Activated naive CD4-positive, alpha-beta T cell treated with anti-CD3 and anti-CD28 coated beads for 36 hours (primary cell): ENCODE data around the gene KMT2A. TPM values are rescaled to one million over a fixed set of nuclear protein-coding genes. Genes with fewer than 3 reads are reported as not detected.

Experiments
- CTCF ChIA-PET: fragments of 350-600 bp; sonication (Branson Sonifier 250); formaldehyde crosslinking; loops from one replicate; lab custom pipeline; 2021; ENCODE audit warnings: antibody characterized with exemption; lab: Charles Lee
- DNase-seq: peaks from one replicate; pipeline ENCODE4 v3.0.0-alpha.2; 2020
- H3K27ac Mint-ChIP-seq: one replicate; pipeline ENCODE4 v1.8.0; 2021; ENCODE audit warnings: mild to moderate bottlenecking, mixed read lengths
- H3K27me3 Mint-ChIP-seq: one replicate; pipeline ENCODE4 v1.8.0; 2021; ENCODE audit warnings: low read depth, mixed read lengths
- H3K36me3 Mint-ChIP-seq: one replicate; pipeline ENCODE4 v1.8.0; 2021; ENCODE audit warnings: low read depth, mixed read lengths
- H3K4me1 Mint-ChIP-seq: one replicate; pipeline ENCODE4 v1.8.0; 2021; ENCODE audit warnings: low read depth, mixed read lengths
- H3K4me3 Mint-ChIP-seq: one replicate; pipeline ENCODE4 v1.8.0; 2021; ENCODE audit warnings: mild to moderate bottlenecking, moderate library complexity, mixed read lengths
- H3K9me3 Mint-ChIP-seq: one replicate; pipeline ENCODE4 v1.8.0; 2021; ENCODE audit warnings: mixed read lengths
- intact Hi-C: fragments of 100-400 bp; cut with micrococcal nuclease; formaldehyde crosslinking; loops from one replicate; pipeline ENCODE4 v1.15.1; 2023
- total RNA-seq, 2 experiments: library from RNA; stranded (reverse); gene quantifications; one replicate each; pipeline ENCODE4 v1.2.3, GENCODE V29; 2021

The KMT2A gene
- total RNA-seq, 2 experiments from 2014 or later, result 68.4 to 68.5 TPM

GRCh38 chr11:118503216-118503615 is 66.9 kb downstream of the KMT2A start:
- peaks cover 5% of the 10 kb centered on the region for H3K4me1 Mint-ChIP-seq
- no peak overlapping the region for H3K4me3 Mint-ChIP-seq
- CTCF ChIA-PET, result interaction anchor here (1.0 kb wide), 1 partner anchor 68 kb away, joined by 4 read pairs; no protein-coding TSS in a partner anchor
- H3K27me3 Mint-ChIP-seq, result no peaks in the 10 kb centered on the region
- no peak for DNase-seq
- intact Hi-C loops, result no loop called here
- H3K9me3 Mint-ChIP-seq, result no peaks in the 10 kb centered on the region
- peak overlapping the region; percentile 70 for H3K27ac Mint-ChIP-seq
- H3K36me3 Mint-ChIP-seq, result peaks cover 41% of the 10 kb centered on the region

GRCh38 chr11:118511601-118512000 is 75.3 kb downstream of the KMT2A start:
- peaks cover 5% of the 10 kb centered on the region for H3K4me1 Mint-ChIP-seq
- no peak overlapping the region for H3K4me3 Mint-ChIP-seq
- no peaks in the 10 kb centered on the region for H3K9me3 Mint-ChIP-seq
- no peaks in the 10 kb centered on the region for H3K27me3 Mint-ChIP-seq
- no peak overlapping the region for H3K27ac Mint-ChIP-seq
- H3K36me3 Mint-ChIP-seq, result peaks cover 36% of the 10 kb centered on the region
- CTCF ChIA-PET, result no interaction called here
- DNase-seq, result no peak
- intact Hi-C loops, result no loop called here

GRCh38 chr11:118514103-118514502 is 77.8 kb downstream of the KMT2A start:
- Mint-ChIP-seq H3K27ac (peak overlapping the region; percentile 55), H3K4me3 (no peak overlapping the region), H3K9me3 (no peaks in the 10 kb centered on the region), H3K4me1 (peaks cover 5% of the 10 kb centered on the region), H3K27me3 (no peaks in the 10 kb centered on the region), H3K36me3 (peaks cover 32% of the 10 kb centered on the region)
- CTCF ChIA-PET, result interaction anchor here (0.5 kb wide), 1 partner anchor 13 kb away, joined by 3 read pairs; the partner anchor contains the start of gene TTC36
- intact Hi-C loops, result no loop called here
- no peak for DNase-seq

- H3K36me3 Mint-ChIP-seq, result peaks cover 20% of the 10 kb centered on the region
- H3K9me3 Mint-ChIP-seq, result no peaks in the 10 kb centered on the region
- intact Hi-C loops, result no loop called here
- CTCF ChIA-PET, result no interaction called here
- no peak overlapping the region for H3K4me3 Mint-ChIP-seq
- H3K27ac Mint-ChIP-seq, result no peak overlapping the region
- H3K27me3 Mint-ChIP-seq, result no peaks in the 10 kb centered on the region
- H3K4me1 Mint-ChIP-seq, result peaks cover 3% of the 10 kb centered on the region
- no peak for DNase-seq
These were observed 83.3 kb downstream of the KMT2A start for GRCh38 chr11:118519549-118519948.

GRCh38 chr11:118521892-118522311 is 85.6 kb downstream of the KMT2A start:
- Mint-ChIP-seq H3K36me3 (peaks cover 14% of the 10 kb centered on the region), H3K27ac (no peak overlapping the region)

GRCh38 chr11:118522571-118523072 is 86.3 kb downstream of the KMT2A start:
- CTCF ChIA-PET, result no interaction called here
- peaks cover 14% of the 10 kb centered on the region for H3K36me3 Mint-ChIP-seq
- DNase-seq, result no peak
- no peaks in the 10 kb centered on the region for H3K9me3 Mint-ChIP-seq
- intact Hi-C loops, result no loop called here
- H3K4me1 Mint-ChIP-seq, result peaks cover 6% of the 10 kb centered on the region
- no peak overlapping the region for H3K4me3 Mint-ChIP-seq
- H3K27ac Mint-ChIP-seq, result no peak overlapping the region
- H3K27me3 Mint-ChIP-seq, result no peaks in the 10 kb centered on the region

More at GRCh38 chr11:118521892-118522311, 85.6 kb downstream of the KMT2A start:
- CTCF ChIA-PET, result no interaction called here
- H3K9me3 Mint-ChIP-seq, result no peaks in the 10 kb centered on the region
- intact Hi-C loops, result no loop called here
- no peaks in the 10 kb centered on the region for H3K27me3 Mint-ChIP-seq
- H3K4me1 Mint-ChIP-seq, result peaks cover 4% of the 10 kb centered on the region
- no peak overlapping the region for H3K4me3 Mint-ChIP-seq
- DNase-seq, result no peak

GRCh38 chr11:118524356-118524755 is 88.1 kb downstream of the KMT2A start:
- Mint-ChIP-seq H3K36me3 (peaks cover 14% of the 10 kb centered on the region), H3K4me1 (peaks cover 16% of the 10 kb centered on the region), H3K27me3 (no peaks in the 10 kb centered on the region), H3K4me3 (no peak overlapping the region), H3K9me3 (no peaks in the 10 kb centered on the region), H3K27ac (no peak overlapping the region)
- CTCF ChIA-PET, result interaction anchor here (0.7 to 0.9 kb wide), 2 partner anchors 18 to 84 kb away, joined by 3 to 4 read pairs; no protein-coding TSS in a partner anchor
- intact Hi-C loops, result no loop called here
- DNase-seq, result no peak

GRCh38 chr11:118524757-118525470 is 88.6 kb downstream of the KMT2A start:
- Mint-ChIP-seq H3K4me3 (no peak overlapping the region), H3K4me1 (peaks cover 21% of the 10 kb centered on the region), H3K36me3 (peaks cover 14% of the 10 kb centered on the region), H3K27me3 (no peaks in the 10 kb centered on the region), H3K27ac (no peak overlapping the region), H3K9me3 (no peaks in the 10 kb centered on the region)
- DNase-seq, result no peak
- intact Hi-C loops, result no loop called here
- CTCF ChIA-PET, result interaction anchor here (0.7 to 0.9 kb wide), 3 partner anchors 19 to 88 kb away, joined by 3 to 4 read pairs (median 3); no protein-coding TSS in a partner anchor

- CTCF ChIA-PET, result interaction anchor here (0.5 to 0.7 kb wide), 2 partner anchors 13 to 25 kb away, joined by 3 to 4 read pairs; no protein-coding TSS in a partner anchor
- peaks cover 6% of the 10 kb centered on the region for H3K36me3 Mint-ChIP-seq
- H3K27ac Mint-ChIP-seq, result no peak overlapping the region
- peaks cover 29% of the 10 kb centered on the region for H3K4me1 Mint-ChIP-seq
- no peak overlapping the region for H3K4me3 Mint-ChIP-seq
- no peaks in the 10 kb centered on the region for H3K9me3 Mint-ChIP-seq
- no peaks in the 10 kb centered on the region for H3K27me3 Mint-ChIP-seq
- DNase-seq, result no peak
- intact Hi-C loops, result no loop called here
These were observed 90.4 kb downstream of the KMT2A start for GRCh38 chr11:118526688-118527087.

GRCh38 chr11:118527109-118527508 is 90.8 kb downstream of the KMT2A start, which contains the start of gene TTC36:
TTC36 (plus strand) TSS chr11:118527474; CDS start chr11:118527495, 21 bp downstream.
- H3K9me3 Mint-ChIP-seq, result no peaks in the 10 kb centered on the region
- CTCF ChIA-PET, result interaction anchor here (0.5 to 0.7 kb wide), 2 partner anchors 13 to 26 kb away, joined by 3 to 4 read pairs; no protein-coding TSS in a partner anchor
- DNase-seq, result no peak
- H3K4me3 Mint-ChIP-seq, result no peak within 1 kb of the TSS
- H3K27me3 Mint-ChIP-seq, result no peaks in the 10 kb centered on the region
- peaks cover 33% of the 10 kb centered on the region for H3K4me1 Mint-ChIP-seq
- H3K36me3 Mint-ChIP-seq, result peaks cover 5% of the 10 kb centered on the region
- H3K27ac Mint-ChIP-seq, result no peak within 1 kb of the TSS
- intact Hi-C loops, result no loop called here

GRCh38 chr11:118528511-118528910 is 92.2 kb downstream of the KMT2A start:
- no peaks in the 10 kb centered on the region for H3K27me3 Mint-ChIP-seq
- no peak overlapping the region for H3K4me3 Mint-ChIP-seq
- peaks cover 5% of the 10 kb centered on the region for H3K36me3 Mint-ChIP-seq
- H3K27ac Mint-ChIP-seq, result no peak overlapping the region
- peaks cover 33% of the 10 kb centered on the region for H3K4me1 Mint-ChIP-seq
- DNase-seq, result no peak
- CTCF ChIA-PET, result no interaction called here
- intact Hi-C loops, result no loop called here
- no peaks in the 10 kb centered on the region for H3K9me3 Mint-ChIP-seq

- CTCF ChIA-PET, result no interaction called here
- H3K36me3 Mint-ChIP-seq, result no peaks in the 10 kb centered on the region
- intact Hi-C loops, result loop anchor here (1.0 to 2.0 kb wide), 2 partner anchors 37 to 489 kb away; partner anchors contain the start of genes RPS25 and TRAPPC4
- H3K4me1 Mint-ChIP-seq, result peaks cover 30% of the 10 kb centered on the region
- no peaks in the 10 kb centered on the region for H3K27me3 Mint-ChIP-seq
- H3K27ac Mint-ChIP-seq, result no peak overlapping the region
- peak overlapping the region; percentile 70 for H3K4me3 Mint-ChIP-seq
- no peak for DNase-seq
- H3K9me3 Mint-ChIP-seq, result no peaks in the 10 kb centered on the region
These were observed 93.4 kb downstream of the KMT2A start for GRCh38 chr11:118529584-118530175.
